NCI-H1417 treated with DMSO at 0.1 percent for 48 hours (cell line): ENCODE results near the gene MCOLN1.

ENCODE experiments used
- DNase-seq: peaks from one replicate; lab custom pipeline; 2025; lab: John Stamatoyannopoulos, UW

Gene MCOLN1

DNA sequence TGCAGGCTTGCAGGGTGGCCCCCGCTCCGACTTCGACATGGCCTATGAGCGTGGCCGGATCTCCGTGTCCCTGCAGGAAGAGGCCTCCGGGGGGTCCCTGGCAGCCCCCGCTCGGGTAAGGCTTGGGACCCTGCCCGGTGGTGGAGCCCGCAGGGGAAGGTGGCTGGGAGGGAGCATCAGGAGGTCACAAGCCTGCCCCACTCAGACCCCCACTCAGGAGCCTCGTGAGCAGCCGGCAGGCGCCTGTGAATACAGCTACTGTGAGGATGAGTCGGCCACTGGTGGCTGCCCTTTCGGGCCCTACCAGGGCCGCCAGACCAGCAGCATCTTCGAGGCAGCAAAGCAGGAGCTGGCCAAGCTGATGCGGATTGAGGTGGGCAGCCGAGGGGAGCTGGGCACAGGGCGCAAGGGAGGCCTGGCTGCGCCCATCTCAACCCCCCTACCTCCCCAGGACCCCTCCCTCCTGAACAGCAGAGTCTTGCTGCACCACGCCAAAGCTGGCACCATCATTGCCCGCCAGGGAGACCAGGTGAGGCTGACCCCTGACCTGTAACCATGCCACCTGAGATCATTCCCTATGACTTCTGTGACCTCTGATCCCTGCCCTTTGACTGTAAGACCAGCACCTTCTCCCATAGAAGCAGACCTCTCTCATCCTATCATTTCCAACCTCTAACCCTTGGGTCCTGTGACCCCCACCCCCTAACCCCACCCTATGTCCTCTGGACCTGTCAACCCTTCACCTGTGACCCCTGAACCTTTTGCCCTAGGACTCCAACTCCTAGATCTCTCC is 20.3 kb downstream of the MCOLN1 start:
- no peak for DNase-seq

DNA sequence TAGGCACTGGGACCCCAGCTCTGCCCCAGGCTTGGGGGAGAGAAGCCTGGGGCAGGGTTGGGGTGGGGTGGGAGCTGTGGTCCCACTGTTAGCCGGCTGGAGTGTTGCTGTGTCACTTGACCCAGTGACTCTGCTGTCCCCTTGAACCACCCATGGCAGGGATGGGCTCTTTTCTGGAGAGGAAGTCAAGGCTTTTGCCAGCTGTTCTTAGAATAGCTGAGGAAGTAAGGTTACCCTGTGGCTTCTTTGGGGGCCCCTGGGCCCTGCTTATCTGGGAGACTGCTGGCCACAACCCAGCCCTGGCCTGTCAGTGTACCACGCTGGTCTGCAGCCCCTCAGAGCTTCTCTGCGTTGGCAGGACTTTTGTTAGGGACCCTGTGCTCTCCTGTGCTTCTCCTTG is 22.2 kb downstream of the MCOLN1 start:
- no peak for DNase-seq

GRCh38 chr19:7545300-7545699 is 22.9 kb downstream of the MCOLN1 start:
- DNase-seq, result no peak

GRCh38 chr19:7545904-7546303 is 23.5 kb downstream of the MCOLN1 start:
- no peak for DNase-seq

- no peak for DNase-seq
Observed at GRCh38 chr19:7547159-7547558, 24.7 kb downstream of the MCOLN1 start.

DNA sequence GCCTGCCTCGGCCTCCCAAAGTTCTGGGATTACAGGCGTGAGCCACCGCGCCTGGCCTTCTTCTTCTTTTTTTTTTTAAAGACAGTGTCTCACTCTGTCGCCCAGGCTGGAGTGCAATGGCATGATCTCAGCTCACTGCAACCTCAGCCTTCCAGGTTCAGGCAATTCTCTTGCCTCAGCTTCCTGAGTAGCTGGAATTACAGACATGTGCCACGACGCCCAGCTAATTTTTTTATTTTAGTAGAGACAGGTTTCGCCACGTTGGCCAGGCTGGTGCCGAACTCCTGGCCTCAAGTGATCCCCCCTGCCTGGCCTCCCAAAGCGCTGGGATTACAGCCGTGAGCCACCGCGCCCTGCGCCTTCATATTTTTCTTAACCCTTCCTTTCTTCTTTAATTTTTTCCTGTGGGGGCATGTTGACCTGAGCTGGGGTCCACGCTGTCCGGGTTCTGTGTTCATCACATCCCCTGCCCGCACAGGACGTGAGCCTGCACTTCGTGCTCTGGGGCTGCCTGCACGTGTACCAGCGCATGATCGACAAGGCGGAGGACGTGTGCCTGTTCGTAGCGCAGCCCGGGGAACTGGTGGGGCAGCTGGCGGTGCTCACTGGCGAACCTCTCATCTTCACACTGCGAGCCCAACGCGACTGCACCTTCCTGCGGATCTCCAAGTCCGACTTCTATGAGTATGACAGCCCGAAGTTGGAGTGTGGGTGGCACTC is 27.2 kb downstream of the MCOLN1 start:
- DNase-seq, result no peak

DNA sequence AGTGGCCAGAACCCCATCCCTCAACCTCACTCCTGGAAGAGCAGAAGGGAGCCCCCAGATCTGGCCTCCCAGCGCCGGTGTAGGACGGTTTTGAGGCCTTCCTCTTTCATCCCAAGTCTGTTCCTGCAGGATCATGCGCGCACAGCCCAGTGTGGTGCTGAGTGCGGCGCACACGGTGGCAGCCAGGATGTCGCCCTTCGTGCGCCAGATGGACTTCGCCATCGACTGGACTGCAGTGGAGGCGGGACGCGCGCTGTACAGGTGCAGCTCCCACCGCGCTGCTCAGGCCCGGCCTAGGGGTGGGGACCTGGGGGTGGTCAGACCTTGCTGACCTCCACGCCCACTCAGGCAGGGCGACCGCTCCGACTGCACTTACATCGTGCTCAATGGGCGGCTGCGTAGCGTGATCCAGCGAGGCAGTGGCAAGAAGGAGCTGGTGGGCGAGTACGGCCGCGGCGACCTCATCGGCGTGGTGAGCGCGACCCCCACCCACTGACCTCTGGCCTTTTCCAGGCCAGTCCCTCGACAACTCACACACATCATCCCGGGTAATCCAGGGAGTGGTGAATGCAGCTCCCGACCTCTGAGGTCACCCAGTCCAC is 27.8 kb downstream of the MCOLN1 start:
- no peak for DNase-seq

- no peak for DNase-seq
Observed at GRCh38 chr19:7550987-7551761, 28.8 kb downstream of the MCOLN1 start.

GRCh38 chr19:7552781-7553180 is 30.4 kb downstream of the MCOLN1 start:
- no peak for DNase-seq

DNA sequence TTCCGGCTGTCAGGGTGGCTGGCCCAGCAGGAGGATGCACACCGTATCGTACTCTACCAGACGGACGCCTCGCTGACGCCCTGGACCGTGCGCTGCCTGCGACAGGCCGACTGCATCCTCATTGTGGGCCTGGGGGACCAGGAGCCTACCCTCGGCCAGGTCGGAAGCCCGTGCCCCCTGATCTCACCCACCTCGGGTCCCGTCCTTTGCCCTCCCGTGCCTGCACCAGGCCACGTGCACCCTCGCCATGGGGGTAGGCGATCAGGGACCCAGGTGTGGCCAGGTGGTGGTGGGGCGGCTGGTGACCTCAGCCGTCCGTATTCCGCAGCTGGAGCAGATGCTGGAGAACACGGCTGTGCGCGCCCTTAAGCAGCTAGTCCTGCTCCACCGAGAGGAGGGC is 32.1 kb downstream of the MCOLN1 start:
- no peak for DNase-seq

GRCh38 chr19:7554990-7555864 is 32.8 kb downstream of the MCOLN1 start:
- no peak for DNase-seq

DNA sequence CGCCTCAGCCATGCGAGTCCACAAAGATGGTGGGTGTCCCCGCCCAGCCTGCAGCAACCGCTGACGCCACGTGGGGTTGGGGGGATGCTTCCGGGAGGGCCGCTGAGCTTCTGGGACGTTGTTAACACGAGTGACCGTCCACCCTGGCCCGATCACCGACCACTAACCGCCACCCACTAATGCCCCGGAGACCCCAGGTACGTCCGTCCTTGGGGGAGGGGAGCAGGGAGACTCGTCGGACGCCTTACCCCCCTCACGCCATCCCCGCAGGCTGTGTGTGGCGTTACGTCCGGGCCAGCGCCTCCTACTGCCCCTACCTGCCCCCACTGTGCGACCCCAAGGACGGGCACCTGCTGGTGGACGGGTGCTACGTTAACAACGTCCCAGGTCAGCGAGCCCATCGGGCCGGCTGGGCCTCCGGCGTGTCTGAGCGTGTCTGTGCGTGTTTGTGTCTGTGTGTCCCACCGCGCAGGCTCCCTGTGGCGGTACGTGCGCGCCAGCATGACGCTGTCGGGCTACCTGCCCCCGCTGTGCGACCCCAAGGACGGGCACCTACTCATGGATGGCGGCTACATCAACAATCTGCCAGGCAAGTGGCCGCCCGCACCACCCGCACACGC is 34.4 kb downstream of the MCOLN1 start:
- no peak for DNase-seq

- DNase-seq, result no peak
Observed at GRCh38 chr19:7558667-7559066, 36.2 kb downstream of the MCOLN1 start.

GRCh38 chr19:7559102-7559501 is 36.7 kb downstream of the MCOLN1 start:
- DNase-seq, result no peak

DNA sequence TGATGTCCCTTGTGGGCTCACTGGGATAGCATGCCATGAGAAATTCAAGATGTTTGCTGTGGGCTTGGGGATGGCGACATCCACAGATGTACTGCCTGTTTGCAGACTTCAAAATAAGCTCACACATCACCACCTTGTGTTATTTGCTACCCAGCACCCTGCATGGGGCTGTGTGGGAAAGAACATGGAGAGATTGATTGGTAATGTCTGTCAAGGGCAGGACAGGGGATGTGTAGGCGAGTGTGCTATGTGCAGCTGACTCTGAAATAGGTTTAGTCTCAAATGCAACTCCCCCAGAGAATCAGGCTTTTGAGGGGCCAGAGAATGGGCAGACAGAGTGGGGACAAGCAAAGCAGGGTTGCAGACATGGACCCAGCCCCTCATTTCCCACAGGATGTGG is 37.8 kb downstream of the MCOLN1 start:
- no peak for DNase-seq

GRCh38 chr19:7561325-7561724 is 38.9 kb downstream of the MCOLN1 start:
- DNase-seq, result no peak

DNA sequence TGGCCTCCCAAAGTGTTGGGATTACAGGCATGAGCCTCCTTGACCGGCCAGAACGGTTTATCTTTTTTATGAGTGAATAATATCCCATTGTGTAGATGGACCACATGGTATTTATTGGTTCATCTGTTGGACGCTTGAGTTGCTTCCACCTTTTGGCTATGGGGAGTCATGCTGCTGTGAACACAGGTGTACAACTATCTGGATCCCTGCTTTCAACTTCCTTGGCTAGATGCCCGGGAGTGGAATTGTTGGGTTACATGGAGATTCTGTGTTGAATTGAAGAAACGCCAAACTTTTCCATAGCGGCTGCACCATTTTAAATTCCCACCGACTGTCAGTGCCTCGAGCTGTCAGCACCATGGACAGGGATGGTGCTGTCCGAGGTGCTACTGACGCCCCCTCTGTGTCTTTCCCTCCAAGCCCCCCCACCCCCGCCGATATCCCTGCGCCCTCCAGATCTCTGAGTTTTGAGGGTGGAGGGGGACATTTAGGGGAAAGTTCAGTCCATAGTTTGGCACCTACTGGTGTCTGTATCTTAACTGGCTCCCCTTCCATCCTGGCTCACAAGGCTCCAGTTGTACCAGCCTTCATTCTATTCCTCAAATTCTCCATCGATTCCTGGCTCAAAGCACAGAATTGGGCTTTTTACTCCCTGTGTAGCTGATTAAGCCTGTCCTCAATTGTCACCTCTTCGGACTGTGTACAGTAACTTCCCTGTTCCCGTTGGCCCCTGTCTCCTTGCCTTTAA is 40.4 kb downstream of the MCOLN1 start:
- DNase-seq, result no peak

DNA sequence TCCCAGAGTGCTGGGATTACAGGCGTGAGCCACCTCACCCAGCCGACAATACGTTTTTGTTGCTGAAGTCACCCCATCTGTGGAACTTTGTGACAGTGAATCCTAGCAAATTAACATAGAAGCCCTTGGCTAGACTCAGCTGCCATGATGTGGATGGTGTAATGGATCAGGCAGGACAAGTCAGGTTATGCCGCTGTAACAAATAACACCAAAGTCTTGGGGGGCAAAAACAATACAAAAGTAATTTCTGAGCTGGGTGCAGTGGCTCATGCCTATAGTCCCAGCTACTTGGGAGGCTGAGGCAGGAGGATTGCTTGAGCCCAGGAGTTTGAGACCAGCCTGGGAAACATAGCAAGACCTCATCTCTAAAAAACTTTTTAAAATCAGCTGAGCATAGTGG is 42.4 kb downstream of the MCOLN1 start:
- DNase-seq, result no peak

DNA sequence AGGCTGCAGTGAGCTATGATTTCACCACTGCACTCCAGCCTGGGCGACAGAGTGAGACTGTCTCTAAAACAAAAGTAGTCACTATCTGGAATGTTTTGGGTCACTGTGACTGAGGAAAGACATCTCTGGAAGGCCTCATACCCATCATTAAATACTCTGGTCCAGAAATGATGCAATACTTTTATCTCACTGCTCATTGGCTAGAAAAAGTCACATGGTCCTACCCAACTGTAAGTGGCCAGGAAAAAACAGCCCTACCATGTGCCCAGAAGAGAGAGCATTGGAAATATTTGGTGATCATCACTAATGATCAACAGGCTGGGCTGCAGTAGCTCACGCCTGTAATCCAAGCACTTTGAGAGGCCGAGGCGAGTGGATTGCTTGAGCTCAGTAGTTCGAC is 42.9 kb downstream of the MCOLN1 start:
- no peak for DNase-seq

GRCh38 chr19:7570761-7571160 is 48.3 kb downstream of the MCOLN1 start:
- DNase-seq, result no peak
